Measurements from ENCODE around the gene FLT4.

GRCh38 chr5:180605554-180606214, 43.7 kb downstream of the FLT4 start:
- TF ChIP-seq CTCF (IDR thresholded peaks at IDR 0.05; ENCODE audit: low read depth, low read length, poor library complexity, severe bottlenecking) (peak; percentile 91), EZH2phosphoT487 (IDR thresholded peaks at IDR 0.05; ENCODE audit: borderline replicate concordance, low read length) (no peak)

All from DOHH2 (cell line).